HCT116 (cell line): ENCODE data around the gene RIBC2.

ENCODE experiments used
- CEBPB ChIP-seq: IDR thresholded peaks from 2 replicates; pipeline ENCODE4 v1.6.1; 2012; ENCODE audit warnings: low read depth
- JUND ChIP-seq: IDR thresholded peaks from 2 replicates; pipeline ENCODE4 v1.6.1; 2012
- MAX ChIP-seq: IDR thresholded peaks from 2 replicates; pipeline ENCODE4 v1.6.1; 2012
- POLR2A ChIP-seq: IDR thresholded peaks from 2 replicates; pipeline ENCODE4 v1.7.0; 2011; ENCODE audit warnings: borderline replicate concordance; ENCODE audit not compliant: insufficient read depth, insufficient read length; ENCODE audit errors: extremely low read depth
- POLR2AphosphoS5 ChIP-seq: IDR thresholded peaks from 2 replicates; pipeline ENCODE4 v1.6.1; 2011; ENCODE audit warnings: mild to moderate bottlenecking, low read depth, low read length, moderate library complexity
- SIN3A ChIP-seq: IDR thresholded peaks from 2 replicates; pipeline ENCODE4 v1.6.1; 2012; ENCODE audit warnings: low read depth
- TF ChIP-seq, protein P1 (sequence below), 3 experiments: fragments of 200-600 bp in 1 of 3; sonication (generic) in 1 of 3; IDR thresholded peaks in 2 of 3; conservative IDR thresholded peaks in 1 of 3; 2 replicates each; pipeline ENCODE4 v1.5.1; 2012 to 2017; ENCODE audit warnings: low read depth in 2 of 3, low read length in 2 of 3, antibody characterized with exemption in 1 of 3, borderline replicate concordance in 1 of 3, control low read depth in 1 of 3, mild to moderate bottlenecking in 1 of 3, mixed read lengths in 1 of 3, mixed run types in 1 of 3, moderate library complexity in 1 of 3; ENCODE audit not compliant: insufficient read depth in 1 of 3

GRCh38 chr22:45441138-45441537 lies 27.6 kb downstream of the RIBC2 start:
- TF ChIP-seq, protein P1, sequence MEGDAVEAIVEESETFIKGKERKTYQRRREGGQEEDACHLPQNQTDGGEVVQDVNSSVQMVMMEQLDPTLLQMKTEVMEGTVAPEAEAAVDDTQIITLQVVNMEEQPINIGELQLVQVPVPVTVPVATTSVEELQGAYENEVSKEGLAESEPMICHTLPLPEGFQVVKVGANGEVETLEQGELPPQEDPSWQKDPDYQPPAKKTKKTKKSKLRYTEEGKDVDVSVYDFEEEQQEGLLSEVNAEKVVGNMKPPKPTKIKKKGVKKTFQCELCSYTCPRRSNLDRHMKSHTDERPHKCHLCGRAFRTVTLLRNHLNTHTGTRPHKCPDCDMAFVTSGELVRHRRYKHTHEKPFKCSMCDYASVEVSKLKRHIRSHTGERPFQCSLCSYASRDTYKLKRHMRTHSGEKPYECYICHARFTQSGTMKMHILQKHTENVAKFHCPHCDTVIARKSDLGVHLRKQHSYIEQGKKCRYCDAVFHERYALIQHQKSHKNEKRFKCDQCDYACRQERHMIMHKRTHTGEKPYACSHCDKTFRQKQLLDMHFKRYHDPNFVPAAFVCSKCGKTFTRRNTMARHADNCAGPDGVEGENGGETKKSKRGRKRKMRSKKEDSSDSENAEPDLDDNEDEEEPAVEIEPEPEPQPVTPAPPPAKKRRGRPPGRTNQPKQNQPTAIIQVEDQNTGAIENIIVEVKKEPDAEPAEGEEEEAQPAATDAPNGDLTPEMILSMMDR (IDR thresholded peaks at IDR 0.05 in 2 of 3, conservative IDR thresholded peaks at IDR 0.05 in 1 of 3; ENCODE audit: borderline replicate concordance in 1 of 3, insufficient read depth in 1 of 3, low read depth in 2 of 3, low read length in 2 of 3), result peak; percentile 73 to 75 (median 73)
- TF ChIP-seq POLR2AphosphoS5 (no peak), SIN3A (no peak), CEBPB (no peak), MAX (no peak), JUND (no peak), POLR2A (no peak)
